ENCODE measurements around the gene FAM234B.

FAM234B gene

GRCh38 chr12:13125996-13126395 is 81.8 kb downstream of the FAM234B start:
- Histone ChIP-seq H3K36me3 (ENCODE audit: insufficient read depth, low read length) (no peaks in the 10 kb centered on the region), H3K4me3 (ENCODE audit: low read length, poor library complexity, severe bottlenecking) (no peak overlapping the region), H4K20me1 (ENCODE audit: insufficient read depth, low read length, poor library complexity, severe bottlenecking) (no peaks in the 10 kb centered on the region), H2AFZ (ENCODE audit: low read length) (no peak overlapping the region), H3K27me3 (ENCODE audit: insufficient read depth, low read length, poor library complexity, severe bottlenecking) (no peaks in the 10 kb centered on the region), H3K79me2 (ENCODE audit: insufficient read depth, low read length) (no peaks in the 10 kb centered on the region), H3K4me1 (ENCODE audit: insufficient read depth, low read length, poor library complexity, severe bottlenecking) (no peaks in the 10 kb centered on the region), H3K9ac (ENCODE audit: low read depth, low read length, poor library complexity, severe bottlenecking) (no peak overlapping the region), H3F3A (ENCODE audit: low read depth) (no peaks in the 10 kb centered on the region), H3K4me2 (ENCODE audit: low read depth, low read length, poor library complexity, severe bottlenecking) (no peak overlapping the region), H3K9me3 (ENCODE audit: insufficient read depth, low read depth, low read length) (no peaks in the 10 kb centered on the region), H3K9me2 (replicated peaks; ENCODE audit: low read depth, low read length) (no peaks in the 10 kb centered on the region)
- TF ChIP-seq CTCF (conservative IDR thresholded peaks at IDR 0.05; ENCODE audit: low read length), result no peak
- TF ChIP-seq EZH2phosphoT487 (IDR thresholded peaks at IDR 0.05; ENCODE audit: borderline replicate concordance), result no peak

GRCh38 chr12:13126494-13126893 is 82.3 kb downstream of the FAM234B start:
- no peaks in the 10 kb centered on the region for H3K9me2 ChIP-seq (replicated peaks; ENCODE audit: low read depth, low read length)
- H3K4me2 ChIP-seq (ENCODE audit: low read depth, low read length, poor library complexity, severe bottlenecking), result no peak overlapping the region
- H3K9ac ChIP-seq (ENCODE audit: low read depth, low read length, poor library complexity, severe bottlenecking), result no peak overlapping the region
- H4K20me1 ChIP-seq (ENCODE audit: insufficient read depth, low read length, poor library complexity, severe bottlenecking), result no peaks in the 10 kb centered on the region
- no peaks in the 10 kb centered on the region for H3K4me1 ChIP-seq (ENCODE audit: insufficient read depth, low read length, poor library complexity, severe bottlenecking)
- no peaks in the 10 kb centered on the region for H3K9me3 ChIP-seq (ENCODE audit: insufficient read depth, low read depth, low read length)
- no peaks in the 10 kb centered on the region for H3F3A ChIP-seq (ENCODE audit: low read depth)
- no peaks in the 10 kb centered on the region for H3K36me3 ChIP-seq (ENCODE audit: insufficient read depth, low read length)
- H3K79me2 ChIP-seq (ENCODE audit: insufficient read depth, low read length), result no peaks in the 10 kb centered on the region
- H2AFZ ChIP-seq (ENCODE audit: low read length), result no peak overlapping the region
- TF ChIP-seq CTCF (conservative IDR thresholded peaks at IDR 0.05; ENCODE audit: low read length), result no peak
- TF ChIP-seq EZH2phosphoT487 (IDR thresholded peaks at IDR 0.05; ENCODE audit: borderline replicate concordance), result no peak
- H3K4me3 ChIP-seq (ENCODE audit: low read length, poor library complexity, severe bottlenecking), result no peak overlapping the region
- no peaks in the 10 kb centered on the region for H3K27me3 ChIP-seq (ENCODE audit: insufficient read depth, low read length, poor library complexity, severe bottlenecking)

- no peaks in the 10 kb centered on the region for H4K20me1 ChIP-seq (ENCODE audit: insufficient read depth, low read length, poor library complexity, severe bottlenecking)
- no peaks in the 10 kb centered on the region for H3K36me3 ChIP-seq (ENCODE audit: insufficient read depth, low read length)
- H3K9me3 ChIP-seq (ENCODE audit: insufficient read depth, low read depth, low read length), result no peaks in the 10 kb centered on the region
- no peaks in the 10 kb centered on the region for H3K4me1 ChIP-seq (ENCODE audit: insufficient read depth, low read length, poor library complexity, severe bottlenecking)
- H3K9me2 ChIP-seq (replicated peaks; ENCODE audit: low read depth, low read length), result no peaks in the 10 kb centered on the region
- H3F3A ChIP-seq (ENCODE audit: low read depth), result no peaks in the 10 kb centered on the region
- H3K4me3 ChIP-seq (ENCODE audit: low read length, poor library complexity, severe bottlenecking), result no peak overlapping the region
- H3K79me2 ChIP-seq (ENCODE audit: insufficient read depth, low read length), result no peaks in the 10 kb centered on the region
- H3K4me2 ChIP-seq (ENCODE audit: low read depth, low read length, poor library complexity, severe bottlenecking), result no peak overlapping the region
- H3K9ac ChIP-seq (ENCODE audit: low read depth, low read length, poor library complexity, severe bottlenecking), result no peak overlapping the region
- no peaks in the 10 kb centered on the region for H3K27me3 ChIP-seq (ENCODE audit: insufficient read depth, low read length, poor library complexity, severe bottlenecking)
- no peak overlapping the region for H2AFZ ChIP-seq (ENCODE audit: low read length)
- TF ChIP-seq EZH2phosphoT487 (IDR thresholded peaks at IDR 0.05; ENCODE audit: borderline replicate concordance), result no peak
- no peak for TF ChIP-seq CTCF (conservative IDR thresholded peaks at IDR 0.05; ENCODE audit: low read length)
Measured at GRCh38 chr12:13127444-13127843, 83.3 kb downstream of the FAM234B start.
